ENCODE results near the gene PKD2L2. TPM values are rescaled to one million over a fixed set of nuclear protein-coding genes. Genes with fewer than 3 reads are reported as not detected.

PKD2L2 gene
- total and polyA plus RNA-seq, 8 donors, result 0.05 to 0.23 TPM; not detected in 6

- WGBS, 2 donors, result 37 to 100% methylated on average over 1 of the region's 1 CpG
- FAIRE-seq (no peak), ATAC-seq (no peak), DNase-seq (no peak)
- H3K27ac ChIP-seq, result no peak overlapping the region
- no peaks in the 10 kb centered on the region for H3K4me1 ChIP-seq
- intact Hi-C loops (cut with DNase I), result no loop called here
- no peak overlapping the region for H3K4me3 ChIP-seq
- H3K27me3 ChIP-seq, result no peaks in the 10 kb centered on the region
- no peak for TF ChIP-seq CTCF (IDR thresholded peaks at IDR 0.05)
- peaks cover 0 to 3% (median 0%) of the 10 kb centered on the region in 4 donors for H3K9me3 ChIP-seq
- no peaks in the 10 kb centered on the region for H3K36me3 ChIP-seq
Observed at GRCh38 chr5:137916923-137917322, 27.7 kb downstream of the PKD2L2 start.

GRCh38 chr5:137921931-137922330 lies 32.7 kb downstream of the PKD2L2 start:
- DNase-seq (no peak), ATAC-seq (no peak), FAIRE-seq (no peak)
- no peaks in the 10 kb centered on the region for H3K4me1 ChIP-seq
- peaks cover 0 to 3% (median 0%) of the 10 kb centered on the region in 4 donors for H3K9me3 ChIP-seq
- no peak for TF ChIP-seq CTCF (IDR thresholded peaks at IDR 0.05)
- intact Hi-C loops (cut with DNase I), result no loop called here
- no peaks in the 10 kb centered on the region for H3K36me3 ChIP-seq
- no peaks in the 10 kb centered on the region for H3K27me3 ChIP-seq
- no peak overlapping the region for H3K27ac ChIP-seq
- WGBS, 2 donors, result 57 to 64% methylated on average over 3 of the region's 3 CpGs
- no peak overlapping the region for H3K4me3 ChIP-seq

GRCh38 chr5:137923856-137924255 lies 34.6 kb downstream of the PKD2L2 start:
- ATAC-seq (no peak), DNase-seq (no peak), FAIRE-seq (no peak)
- Histone ChIP-seq H3K36me3 (no peaks in the 10 kb centered on the region), H3K27ac (no peak overlapping the region), H3K4me1 (no peaks in the 10 kb centered on the region), H3K27me3 (no peaks in the 10 kb centered on the region), H3K4me3 (no peak overlapping the region), H3K9me3 (no peaks in the 10 kb centered on the region)
- no peak for TF ChIP-seq CTCF (IDR thresholded peaks at IDR 0.05)
- intact Hi-C loops (cut with DNase I), result no loop called here
- WGBS, 2 donors, result 61 to 70% methylated on average over 4 of the region's 4 CpGs

- Histone ChIP-seq H3K27me3 (no peaks in the 10 kb centered on the region), H3K27ac (no peak overlapping the region), H3K4me1 (no peaks in the 10 kb centered on the region), H3K9me3 (no peaks in the 10 kb centered on the region), H3K4me3 (no peak overlapping the region), H3K36me3 (no peaks in the 10 kb centered on the region)
- ATAC-seq (no peak), DNase-seq (no peak), FAIRE-seq (no peak)
- 56 to 70% methylated on average over 3 of the region's 3 CpGs for WGBS, 2 donors
- no peak for TF ChIP-seq CTCF (IDR thresholded peaks at IDR 0.05)
- intact Hi-C loops (cut with DNase I), result no loop called here
Observed at GRCh38 chr5:137932800-137933199, 43.5 kb downstream of the PKD2L2 start.

- Histone ChIP-seq H3K9me3 (no peaks in the 10 kb centered on the region), H3K36me3 (peaks cover 0 to 4% (median 0%) of the 10 kb centered on the region in 3 donors), H3K4me3 (no peak overlapping the region), H3K27me3 (no peaks in the 10 kb centered on the region), H3K4me1 (no peaks in the 10 kb centered on the region), H3K27ac (no peak overlapping the region)
- ATAC-seq (peak in 2 of 4 donors; percentile 40 to 63), FAIRE-seq (no peak), DNase-seq (no peak)
- TF ChIP-seq CTCF (IDR thresholded peaks at IDR 0.05), result no peak
- intact Hi-C loops (cut with DNase I), result no loop called here
- WGBS, 2 donors, result 32 to 46% methylated on average over 3 of the region's 3 CpGs
Observed at GRCh38 chr5:137933491-137933911, 44.2 kb downstream of the PKD2L2 start.
